Measurements from ENCODE around the gene BUD31. TPM values are rescaled to one million over a fixed set of nuclear protein-coding genes. Genes with fewer than 3 reads are reported as not detected.

Gene BUD31
- total and polyA plus RNA-seq, 10 of the 15 experiments (the other 5 are each of a cell fraction or from before 2014, with no cell fraction given) = 74.2 to 317 (median 130) TPM

DNA sequence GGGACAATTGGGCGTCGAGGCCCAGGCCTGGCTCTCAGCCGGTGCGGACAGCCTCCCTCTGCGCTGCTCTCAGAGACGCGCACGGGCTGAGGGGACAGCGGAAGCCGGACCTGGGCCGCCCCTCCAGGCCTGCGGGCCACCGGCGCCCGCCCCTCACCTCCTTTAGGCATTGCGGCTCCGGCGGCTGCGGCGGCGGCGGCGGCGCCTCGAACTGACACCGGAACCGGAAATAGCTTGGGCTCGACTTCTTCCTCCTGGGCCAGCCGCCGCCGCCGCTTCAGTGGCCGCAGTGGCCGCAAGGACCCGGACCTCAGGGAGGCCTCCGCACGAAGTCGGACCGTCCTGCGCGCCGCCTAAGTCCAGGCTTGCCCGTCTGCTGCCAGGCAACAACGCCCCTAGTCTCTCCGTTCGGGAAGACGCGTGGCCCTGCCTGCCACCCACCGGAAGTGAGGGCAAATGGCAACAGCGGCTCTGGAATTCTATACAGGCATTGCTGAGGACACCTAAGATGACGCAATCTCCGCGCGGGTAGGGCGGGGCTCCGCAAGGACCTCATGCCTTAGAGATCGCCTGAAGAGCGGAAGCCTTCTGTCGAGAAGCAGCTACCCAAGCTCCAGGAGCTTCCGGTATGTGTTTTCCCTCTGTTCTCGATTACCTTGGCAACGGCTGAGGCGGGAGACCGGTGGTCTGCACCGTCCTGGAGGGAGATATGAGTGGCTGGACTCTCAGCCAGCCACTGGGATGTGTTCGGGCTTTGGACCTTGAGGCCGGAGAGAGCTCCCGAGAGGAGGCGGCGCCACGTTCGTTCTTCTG is at the start of gene BUD31, which contains the start of gene PDAP1 (continued):
- TF ChIP-seq YY1 (IDR thresholded peaks at IDR 0.05; ENCODE audit: low read depth, low read length) = peak; percentile 21; the same call in 1 of the 2 replicates
- TF ChIP-seq BMI1 (IDR thresholded peaks at IDR 0.05; ENCODE audit: borderline replicate concordance) = no peak; the same call in none of the 2 replicates
- TF ChIP-seq, protein P1, sequence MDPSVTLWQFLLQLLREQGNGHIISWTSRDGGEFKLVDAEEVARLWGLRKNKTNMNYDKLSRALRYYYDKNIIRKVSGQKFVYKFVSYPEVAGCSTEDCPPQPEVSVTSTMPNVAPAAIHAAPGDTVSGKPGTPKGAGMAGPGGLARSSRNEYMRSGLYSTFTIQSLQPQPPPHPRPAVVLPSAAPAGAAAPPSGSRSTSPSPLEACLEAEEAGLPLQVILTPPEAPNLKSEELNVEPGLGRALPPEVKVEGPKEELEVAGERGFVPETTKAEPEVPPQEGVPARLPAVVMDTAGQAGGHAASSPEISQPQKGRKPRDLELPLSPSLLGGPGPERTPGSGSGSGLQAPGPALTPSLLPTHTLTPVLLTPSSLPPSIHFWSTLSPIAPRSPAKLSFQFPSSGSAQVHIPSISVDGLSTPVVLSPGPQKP (IDR thresholded peaks at IDR 0.05; ENCODE audit: low read depth, low read length) = peak; percentile 94
- TF ChIP-seq PAX8 (IDR thresholded peaks at IDR 0.05) = no peak
- no peak for TF ChIP-seq NFYB (IDR thresholded peaks at IDR 0.05; ENCODE audit: insufficient read depth, low read depth, low read length)
- TF ChIP-seq CREB1 (IDR thresholded peaks at IDR 0.05; ENCODE audit: low read depth) = peak; percentile 93
- peak; percentile 60; the same call in 1 of the 2 replicates for TF ChIP-seq PAX5 (IDR thresholded peaks at IDR 0.05; ENCODE audit: borderline replicate concordance, low read depth, low read length)
- TF ChIP-seq MTA3 (IDR thresholded peaks at IDR 0.05; ENCODE audit: borderline replicate concordance, low read length) = no peak
- TF ChIP-seq IKZF2 (IDR thresholded peaks at IDR 0.05) = peak; percentile 4 to 9; a peak in 3 of 4 replicates
- TF ChIP-seq POLR2AphosphoS2 (IDR thresholded peaks at IDR 0.05; ENCODE audit: low read depth, low read length) = peak; percentile 93
- no peak for TF ChIP-seq WRNIP1 (IDR thresholded peaks at IDR 0.05; ENCODE audit: borderline replicate concordance, low read depth, low read length)
- TF ChIP-seq NBN (IDR thresholded peaks at IDR 0.05) = peak; percentile 89
- TF ChIP-seq POU2F2 (IDR thresholded peaks at IDR 0.05; ENCODE audit: borderline replicate concordance, low read depth, low read length) = peak; percentile 66; the same call in 2 of the 3 replicates
- TF ChIP-seq SMAD1 (IDR thresholded peaks at IDR 0.05; ENCODE audit: low read depth, partially characterized antibody) = peak; percentile 64
- TF ChIP-seq RAD21 (IDR thresholded peaks at IDR 0.05; ENCODE audit: insufficient read depth, low read depth, low read length) = no peak
- no peak for TF ChIP-seq NFXL1 (IDR thresholded peaks at IDR 0.05; ENCODE audit: borderline replicate concordance)
- peak; percentile 73 for TF ChIP-seq RUNX3 (IDR thresholded peaks at IDR 0.05; ENCODE audit: low read length)
- peak; percentile 82 for TF ChIP-seq CREM (IDR thresholded peaks at IDR 0.05; ENCODE audit: low read depth)
- TF ChIP-seq NFIC (IDR thresholded peaks at IDR 0.05; ENCODE audit: low read depth, low read length) = peak; percentile 16; the same call in 1 of the 2 replicates
- no peak for TF ChIP-seq DPF2 (IDR thresholded peaks at IDR 0.05)
- TF ChIP-seq BCL11A (IDR thresholded peaks at IDR 0.05; ENCODE audit: low read depth, low read length) = 0 out of 2 replicates have a peak, but pooled peaks have one; percentile 23
- no peak for TF ChIP-seq RAD51 (IDR thresholded peaks at IDR 0.05)
- TF ChIP-seq, protein P2, sequence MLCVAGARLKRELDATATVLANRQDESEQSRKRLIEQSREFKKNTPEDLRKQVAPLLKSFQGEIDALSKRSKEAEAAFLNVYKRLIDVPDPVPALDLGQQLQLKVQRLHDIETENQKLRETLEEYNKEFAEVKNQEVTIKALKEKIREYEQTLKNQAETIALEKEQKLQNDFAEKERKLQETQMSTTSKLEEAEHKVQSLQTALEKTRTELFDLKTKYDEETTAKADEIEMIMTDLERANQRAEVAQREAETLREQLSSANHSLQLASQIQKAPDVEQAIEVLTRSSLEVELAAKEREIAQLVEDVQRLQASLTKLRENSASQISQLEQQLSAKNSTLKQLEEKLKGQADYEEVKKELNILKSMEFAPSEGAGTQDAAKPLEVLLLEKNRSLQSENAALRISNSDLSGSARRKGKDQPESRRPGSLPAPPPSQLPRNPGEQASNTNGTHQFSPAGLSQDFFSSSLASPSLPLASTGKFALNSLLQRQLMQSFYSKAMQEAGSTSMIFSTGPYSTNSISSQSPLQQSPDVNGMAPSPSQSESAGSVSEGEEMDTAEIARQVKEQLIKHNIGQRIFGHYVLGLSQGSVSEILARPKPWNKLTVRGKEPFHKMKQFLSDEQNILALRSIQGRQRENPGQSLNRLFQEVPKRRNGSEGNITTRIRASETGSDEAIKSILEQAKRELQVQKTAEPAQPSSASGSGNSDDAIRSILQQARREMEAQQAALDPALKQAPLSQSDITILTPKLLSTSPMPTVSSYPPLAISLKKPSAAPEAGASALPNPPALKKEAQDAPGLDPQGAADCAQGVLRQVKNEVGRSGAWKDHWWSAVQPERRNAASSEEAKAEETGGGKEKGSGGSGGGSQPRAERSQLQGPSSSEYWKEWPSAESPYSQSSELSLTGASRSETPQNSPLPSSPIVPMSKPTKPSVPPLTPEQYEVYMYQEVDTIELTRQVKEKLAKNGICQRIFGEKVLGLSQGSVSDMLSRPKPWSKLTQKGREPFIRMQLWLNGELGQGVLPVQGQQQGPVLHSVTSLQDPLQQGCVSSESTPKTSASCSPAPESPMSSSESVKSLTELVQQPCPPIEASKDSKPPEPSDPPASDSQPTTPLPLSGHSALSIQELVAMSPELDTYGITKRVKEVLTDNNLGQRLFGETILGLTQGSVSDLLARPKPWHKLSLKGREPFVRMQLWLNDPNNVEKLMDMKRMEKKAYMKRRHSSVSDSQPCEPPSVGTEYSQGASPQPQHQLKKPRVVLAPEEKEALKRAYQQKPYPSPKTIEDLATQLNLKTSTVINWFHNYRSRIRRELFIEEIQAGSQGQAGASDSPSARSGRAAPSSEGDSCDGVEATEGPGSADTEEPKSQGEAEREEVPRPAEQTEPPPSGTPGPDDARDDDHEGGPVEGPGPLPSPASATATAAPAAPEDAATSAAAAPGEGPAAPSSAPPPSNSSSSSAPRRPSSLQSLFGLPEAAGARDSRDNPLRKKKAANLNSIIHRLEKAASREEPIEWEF (IDR thresholded peaks at IDR 0.05; ENCODE audit: insufficient replicate concordance, low read depth, low read length) = no peak
- TF ChIP-seq FOXM1 (IDR thresholded peaks at IDR 0.05; ENCODE audit: low read depth, low read length) = no peak
- TF ChIP-seq SPI1 (IDR thresholded peaks at IDR 0.05; ENCODE audit: borderline replicate concordance, insufficient read depth, low read depth, low read length) = peak; percentile 45; the same call in 1 of the 2 replicates
